NCI-H524 (cell line): ENCODE results near the gene MCRS1.
"Not testable (repeated sequence)": the region's sequence is repeated elsewhere in the genome, so short reads cannot be mapped to it uniquely, and the experiment has no call there.

ENCODE experiments used
- DNase-seq, 2 experiments: peaks; one replicate each; lab custom pipeline; 2025; lab: John Stamatoyannopoulos, UW

The MCRS1 gene

GRCh38 chr12:49541140-49541861 lies 26.6 kb downstream of the MCRS1 start:
- DNase-seq: no peak

- peak in 1 of 2 experiments; percentile 13 for DNase-seq
Observed at GRCh38 chr12:49540229-49541139, 27.5 kb downstream of the MCRS1 start.

GRCh38 chr12:49539406-49540228 lies 28.3 kb downstream of the MCRS1 start:
- DNase-seq: peak in 1 of 2 experiments; percentile 29

- DNase-seq: peak; percentile 82 to 92
Observed at GRCh38 chr12:49538510-49539403, 29.2 kb downstream of the MCRS1 start, which contains the start of gene KCNH3. KCNH3 (plus strand) TSS chr12:49539030; CDS start chr12:49539417, 387 bp downstream.

- peak in 1 of 2 experiments; percentile 60 for DNase-seq
Observed at GRCh38 chr12:49537752-49538509, 30.0 kb downstream of the MCRS1 start.

GRCh38 chr12:49537231-49537751 lies 30.7 kb downstream of the MCRS1 start:
- DNase-seq: peak; percentile 46 to 78

- no peak for DNase-seq
Observed at GRCh38 chr12:49536526-49537071, 31.3 kb downstream of the MCRS1 start.

GRCh38 chr12:49535921-49536525 lies 31.9 kb downstream of the MCRS1 start:
- no peak for DNase-seq

GRCh38 chr12:49534731-49535278 lies 33.1 kb downstream of the MCRS1 start:
- DNase-seq: peak in 1 of 2 experiments; percentile 16

- DNase-seq: not testable (repeated sequence)
Observed at GRCh38 chr12:49534122-49534521, 33.8 kb downstream of the MCRS1 start.

GRCh38 chr12:49533331-49533730 lies 34.6 kb downstream of the MCRS1 start:
- DNase-seq: no peak

- no peak for DNase-seq
Observed at GRCh38 chr12:49531745-49532144, 36.2 kb downstream of the MCRS1 start.

GRCh38 chr12:49529414-49529813 lies 38.5 kb downstream of the MCRS1 start:
- DNase-seq: no peak

GRCh38 chr12:49527361-49528130 lies 40.4 kb downstream of the MCRS1 start:
- peak; percentile 84 to 94 for DNase-seq

- no peak for DNase-seq
Observed at GRCh38 chr12:49525942-49526341, 42.0 kb downstream of the MCRS1 start.

- DNase-seq: no peak
Observed at GRCh38 chr12:49524660-49525324, 43.1 kb downstream of the MCRS1 start.

GRCh38 chr12:49521389-49521788 lies 46.6 kb downstream of the MCRS1 start:
- peak in 1 of 2 experiments; percentile 21 for DNase-seq

GRCh38 chr12:49519574-49519936 lies 48.4 kb downstream of the MCRS1 start:
- peak; percentile 93 to 97 for DNase-seq
